ENCODE data around the gene AVPR2.

The AVPR2 gene

DNA sequence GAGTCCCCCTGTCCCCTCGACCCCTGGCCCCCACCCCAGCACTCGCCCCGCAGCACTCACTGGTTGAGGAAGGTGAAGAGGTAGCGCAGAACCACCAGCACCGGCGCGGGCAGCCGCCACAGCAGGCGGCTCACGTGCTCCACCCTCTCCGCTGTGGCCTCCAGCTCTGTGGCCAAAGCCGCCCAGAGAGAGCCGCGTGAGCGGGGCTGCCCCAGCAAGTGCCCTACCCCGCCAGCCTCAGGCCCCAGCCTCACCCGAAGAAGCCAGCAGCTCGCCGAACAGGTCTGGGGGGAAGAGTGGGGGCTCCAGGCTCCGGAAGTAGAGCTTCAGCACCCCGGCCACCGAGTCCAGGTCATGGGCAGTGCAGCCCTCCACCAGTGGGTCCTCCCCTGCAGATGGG, 6.0 kb downstream of the AVPR2 start:
- in situ Hi-C loops (cut with MboI; ENCODE audit: low sequenced_read_pairs) = no loop called here

DNA sequence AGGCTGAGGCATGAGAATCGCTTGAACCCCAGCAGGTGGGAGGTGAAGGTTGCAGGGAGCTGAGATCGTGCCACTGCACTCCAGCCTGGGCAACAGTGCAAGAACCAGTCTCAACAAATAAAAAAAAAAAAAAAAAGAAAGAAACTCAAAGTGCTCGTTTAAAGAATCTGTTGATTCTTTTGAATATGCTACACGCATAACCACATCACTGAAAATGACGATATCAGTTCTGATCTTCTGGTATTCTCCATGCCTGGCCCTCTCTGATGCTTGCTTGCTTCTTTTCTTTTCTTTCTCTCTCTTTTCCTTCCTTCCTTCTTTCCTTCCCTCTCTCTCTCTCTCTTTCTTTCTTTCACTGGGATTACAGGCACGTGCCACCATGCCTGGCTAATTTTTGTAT, 7.3 kb downstream of the AVPR2 start:
- in situ Hi-C loops (cut with MboI; ENCODE audit: low sequenced_read_pairs) = no loop called here

DNA sequence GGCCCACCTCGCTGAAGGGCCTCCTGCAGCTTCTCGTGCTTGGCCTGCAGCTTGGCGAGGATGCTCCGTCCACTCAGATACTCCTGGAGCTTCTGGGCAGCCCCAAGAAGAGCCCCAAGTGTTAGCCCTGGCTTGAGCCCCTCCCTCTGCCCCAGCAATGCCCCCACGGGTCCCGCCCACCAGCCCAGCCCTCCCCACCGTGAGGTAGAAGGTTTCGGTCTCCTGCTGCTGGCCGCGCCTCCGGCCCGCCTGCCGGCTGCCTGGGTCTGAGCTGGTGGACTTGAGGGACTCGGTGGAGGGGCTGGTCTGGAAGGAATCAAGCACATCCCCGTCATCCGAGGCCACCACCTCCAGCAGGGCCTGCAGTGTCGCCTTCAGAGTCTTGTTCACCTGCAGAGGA, 8.7 kb downstream of the AVPR2 start:
- in situ Hi-C loops (cut with MboI; ENCODE audit: low sequenced_read_pairs) = no loop called here

DNA sequence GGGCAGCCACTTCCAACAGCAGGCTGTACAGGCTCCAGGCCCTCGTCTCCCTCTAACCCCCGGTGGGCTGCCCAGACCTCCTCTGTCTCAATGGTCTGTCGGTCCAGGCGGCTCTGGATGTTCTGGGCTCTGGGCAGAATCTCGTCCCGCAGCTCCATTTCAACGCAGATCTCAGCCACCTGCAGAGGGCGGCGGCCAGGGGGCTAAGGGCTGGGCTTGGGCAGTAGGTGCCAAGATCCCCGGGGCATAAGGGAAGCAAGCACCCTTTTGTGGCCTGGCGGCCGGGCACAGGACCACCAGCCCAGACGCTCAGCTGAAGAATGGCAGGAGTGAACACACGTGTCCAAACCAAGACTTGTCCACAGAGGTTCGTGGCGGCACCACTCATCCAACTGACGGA, 9.2 kb downstream of the AVPR2 start:
- in situ Hi-C loops (cut with MboI; ENCODE audit: low sequenced_read_pairs) = no loop called here

DNA sequence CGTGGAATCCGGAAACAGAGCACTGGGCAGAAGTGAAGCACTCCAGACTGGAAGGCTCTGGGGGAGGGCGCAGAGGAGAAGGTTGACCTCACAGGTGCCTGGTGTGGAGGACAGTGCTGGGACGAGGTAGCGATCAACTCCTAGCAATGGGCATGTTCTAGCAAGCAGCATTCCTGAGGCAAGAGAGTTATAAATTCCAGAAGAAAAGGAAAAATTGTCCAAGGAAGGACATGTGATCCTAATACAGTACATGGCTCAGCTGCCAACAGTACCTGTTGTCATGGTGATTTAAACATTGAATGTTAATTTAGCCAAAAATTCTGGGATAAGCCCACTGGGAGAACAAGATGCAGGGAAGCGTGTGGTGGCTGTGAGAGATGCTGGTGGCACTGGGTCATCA, 13.4 kb downstream of the AVPR2 start:
- in situ Hi-C loops (cut with MboI; ENCODE audit: low sequenced_read_pairs) = no loop called here

DNA sequence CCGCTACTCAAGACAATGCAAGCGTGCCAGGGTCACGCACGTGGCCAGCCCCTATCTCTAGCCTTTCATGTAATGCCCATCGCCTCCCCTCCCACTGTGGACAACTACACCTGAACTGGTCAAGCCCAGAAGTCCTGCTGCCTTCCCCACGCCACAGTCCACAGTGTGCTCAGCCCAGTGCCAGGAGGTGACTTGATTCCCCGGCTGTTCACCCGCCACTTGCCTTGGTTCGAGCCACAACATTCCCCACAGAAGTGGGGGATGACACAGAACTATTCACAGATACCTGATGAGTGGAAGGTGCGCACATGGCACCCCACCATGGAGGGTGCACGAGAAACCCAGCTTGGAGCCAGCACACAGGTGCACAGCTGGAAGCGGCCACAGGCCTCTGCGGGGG, 14.8 kb downstream of the AVPR2 start:
- in situ Hi-C loops (cut with MboI; ENCODE audit: low sequenced_read_pairs) = no loop called here

DNA sequence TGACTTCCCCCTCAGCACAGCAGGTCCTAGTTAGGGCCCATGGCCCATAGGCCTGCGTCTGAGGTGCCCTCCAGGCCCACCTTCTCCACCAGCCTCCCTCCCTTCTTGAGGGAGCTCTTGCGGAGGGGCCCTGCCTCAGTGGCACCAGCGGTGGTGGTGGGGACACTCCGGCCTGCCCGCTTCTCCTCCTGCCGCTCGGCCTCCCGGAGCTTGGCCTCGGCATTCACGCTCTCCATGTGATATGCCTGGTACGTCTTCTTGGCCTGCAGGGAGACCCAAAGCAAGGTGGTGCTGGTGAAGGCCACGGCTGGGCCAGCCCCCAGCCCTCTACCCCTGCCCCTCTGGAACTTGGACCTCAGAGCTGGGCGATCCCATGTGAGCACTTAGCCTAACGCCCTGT, 16.1 kb downstream of the AVPR2 start:
- in situ Hi-C loops (cut with MboI; ENCODE audit: low sequenced_read_pairs) = no loop called here

DNA sequence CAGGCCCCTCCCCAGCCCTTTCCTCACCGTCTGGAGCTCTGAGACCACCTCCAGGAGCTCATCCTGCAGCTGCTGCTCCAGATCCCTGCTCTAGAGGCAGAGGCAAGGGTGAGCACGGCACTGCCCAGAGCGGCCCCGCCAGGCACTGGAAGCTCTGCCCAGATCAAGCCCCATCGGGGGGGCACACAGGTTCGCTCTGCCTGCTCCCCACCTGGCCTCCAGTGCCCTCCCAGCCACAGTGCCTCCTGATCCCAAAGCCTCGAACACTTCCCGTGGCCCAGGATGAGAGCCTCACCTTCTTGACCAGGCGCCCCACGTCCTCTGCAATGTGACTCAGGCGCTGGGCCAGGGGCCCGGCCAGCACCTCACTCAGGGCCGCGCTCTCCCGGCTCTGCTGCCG, 16.6 kb downstream of the AVPR2 start:
- in situ Hi-C loops (cut with MboI; ENCODE audit: low sequenced_read_pairs) = no loop called here

DNA sequence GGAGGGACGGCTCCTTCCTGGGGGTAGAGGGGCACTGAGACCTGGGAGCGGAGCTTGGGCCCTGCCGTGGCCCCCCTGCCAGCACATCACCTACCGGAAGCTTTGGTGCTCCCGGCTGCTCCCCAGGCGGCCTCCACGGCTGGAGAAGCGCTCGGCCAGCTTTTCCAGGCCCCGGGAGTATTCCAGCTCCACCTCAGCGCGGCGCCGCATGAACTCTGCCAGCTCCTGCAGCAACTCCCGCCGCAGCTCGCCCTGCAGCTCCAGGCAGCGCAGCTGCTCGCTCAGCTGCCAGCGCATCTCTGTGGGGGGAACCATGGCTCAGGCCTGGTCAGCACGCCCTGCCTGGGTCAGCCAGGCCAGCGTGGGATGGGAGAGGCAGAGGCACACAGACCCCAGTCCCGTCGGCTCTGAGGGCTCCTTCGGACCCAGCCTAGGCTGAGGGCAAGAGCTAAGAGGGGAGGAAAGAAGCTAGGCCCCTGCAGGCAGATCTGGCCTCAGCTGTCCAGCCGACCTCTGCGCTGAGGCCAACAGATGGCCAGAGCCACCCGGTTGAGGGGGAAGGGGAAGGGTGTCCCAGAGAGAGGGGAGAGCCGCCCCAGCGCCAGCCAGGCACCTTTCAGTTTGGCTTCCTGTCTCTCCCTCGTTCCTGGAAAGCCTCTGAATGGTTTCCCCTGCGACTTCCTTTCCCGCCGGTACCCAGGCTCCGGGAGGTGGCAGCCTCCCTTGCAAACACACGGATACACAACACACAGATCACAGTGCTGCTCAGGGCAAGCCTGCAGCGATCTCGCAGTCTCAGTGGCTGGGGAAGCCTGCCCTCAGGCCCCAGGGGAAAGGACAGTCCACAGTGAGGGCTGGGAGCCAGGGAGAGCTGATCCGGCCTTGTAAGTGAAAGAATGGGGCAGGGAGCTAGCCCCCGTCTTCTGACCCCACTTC, 17.3 kb downstream of the AVPR2 start:
- in situ Hi-C loops (cut with MboI; ENCODE audit: low sequenced_read_pairs) = no loop called here

DNA sequence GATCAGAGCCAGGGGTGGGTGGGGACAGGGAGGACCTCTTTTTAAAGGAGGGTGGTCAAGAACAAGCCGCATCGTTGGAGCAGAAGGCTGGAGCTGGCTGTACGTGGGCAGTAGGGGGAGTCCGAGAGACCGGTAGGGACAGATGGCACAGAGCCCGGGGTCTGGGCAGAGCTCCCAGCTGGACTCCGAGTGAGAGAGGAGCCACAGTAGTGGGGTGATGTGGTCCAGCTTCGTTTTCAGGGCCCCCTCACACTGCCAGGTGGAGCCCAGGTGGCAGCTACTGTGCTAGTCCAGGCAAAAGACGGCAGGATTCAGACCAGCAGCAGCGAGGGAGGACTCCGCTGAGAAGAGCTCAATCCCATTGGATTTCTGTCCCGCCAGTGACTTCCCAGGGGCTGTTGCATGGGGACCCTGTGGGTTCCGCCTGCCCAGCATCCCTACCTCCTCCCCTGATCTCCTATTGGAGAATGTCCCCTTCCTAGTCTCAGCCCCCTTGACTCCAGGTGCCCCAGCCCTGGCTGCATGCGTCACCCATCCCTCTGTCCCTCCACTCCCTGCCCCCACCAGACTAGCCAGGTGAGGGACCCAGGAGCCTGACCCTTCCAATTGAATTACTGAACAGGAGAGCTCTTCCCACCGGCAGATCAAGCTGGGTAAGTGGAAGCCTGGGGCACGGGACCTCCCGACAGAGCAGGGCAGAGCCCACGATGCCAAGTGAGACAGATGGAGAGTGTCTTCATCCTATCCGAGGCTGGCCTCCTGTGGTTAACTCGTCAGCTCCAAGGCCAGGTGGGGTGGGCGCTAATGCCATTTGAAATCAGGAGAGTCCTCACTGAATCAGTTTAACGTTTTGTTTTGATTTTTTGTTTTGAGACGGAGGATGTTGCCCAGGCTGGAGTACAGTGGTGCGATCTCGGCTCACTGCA, 18.7 kb downstream of the AVPR2 start:
- in situ Hi-C loops (cut with MboI; ENCODE audit: low sequenced_read_pairs) = no loop called here

DNA sequence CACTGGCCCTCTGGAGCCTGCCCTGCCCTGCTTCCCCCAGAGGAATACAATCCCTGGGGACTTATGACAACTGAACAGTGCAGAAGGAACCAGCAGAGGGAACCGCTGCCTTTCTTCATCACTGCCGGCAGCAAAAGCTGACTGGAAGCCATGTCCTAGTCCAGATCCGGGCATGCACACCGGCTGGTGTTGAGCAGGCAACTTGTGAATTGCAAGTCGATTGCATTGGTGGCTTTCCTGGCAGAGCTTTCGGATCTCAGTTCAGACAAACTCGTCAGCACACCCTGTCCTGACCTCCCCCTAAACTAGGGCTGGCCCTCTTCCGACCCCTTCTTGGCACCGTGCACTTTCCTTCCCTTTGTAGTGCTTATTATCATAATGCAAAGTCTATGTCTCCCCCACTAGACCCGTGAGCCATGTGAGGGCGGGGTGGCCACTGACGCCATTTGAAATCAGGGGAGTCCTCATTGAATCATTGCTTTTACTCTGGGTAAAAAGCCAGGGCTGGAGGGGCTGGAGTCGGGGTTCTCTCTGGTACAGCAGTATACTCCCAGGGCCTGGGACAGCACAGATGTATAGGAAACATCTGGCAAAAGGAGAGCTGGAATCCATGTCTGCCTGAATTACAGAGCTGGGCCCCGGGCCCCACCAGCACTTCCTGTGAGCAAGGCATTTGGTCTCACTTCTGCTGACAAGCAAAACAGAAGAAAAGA, 19.8 kb downstream of the AVPR2 start:
- in situ Hi-C loops (cut with MboI; ENCODE audit: low sequenced_read_pairs) = no loop called here

DNA sequence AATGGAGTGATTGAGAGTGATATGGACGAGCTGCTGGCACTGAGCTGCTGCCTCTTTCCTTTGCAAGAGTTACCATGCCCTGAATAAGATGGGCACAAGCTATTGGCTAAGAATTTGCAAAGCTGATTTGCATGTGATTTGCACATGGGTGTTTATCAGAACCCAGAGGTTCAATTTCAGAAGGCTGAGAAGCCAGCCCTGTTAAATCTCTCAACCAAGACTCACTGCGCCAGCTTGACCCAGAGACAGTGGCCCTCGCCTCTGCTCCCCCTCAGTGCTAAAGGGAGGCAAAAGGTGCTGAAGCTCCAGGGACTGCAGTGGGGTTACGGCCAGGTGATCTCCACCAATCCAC, 20.9 kb downstream of the AVPR2 start:
- in situ Hi-C loops (cut with MboI; ENCODE audit: low sequenced_read_pairs) = no loop called here

DNA sequence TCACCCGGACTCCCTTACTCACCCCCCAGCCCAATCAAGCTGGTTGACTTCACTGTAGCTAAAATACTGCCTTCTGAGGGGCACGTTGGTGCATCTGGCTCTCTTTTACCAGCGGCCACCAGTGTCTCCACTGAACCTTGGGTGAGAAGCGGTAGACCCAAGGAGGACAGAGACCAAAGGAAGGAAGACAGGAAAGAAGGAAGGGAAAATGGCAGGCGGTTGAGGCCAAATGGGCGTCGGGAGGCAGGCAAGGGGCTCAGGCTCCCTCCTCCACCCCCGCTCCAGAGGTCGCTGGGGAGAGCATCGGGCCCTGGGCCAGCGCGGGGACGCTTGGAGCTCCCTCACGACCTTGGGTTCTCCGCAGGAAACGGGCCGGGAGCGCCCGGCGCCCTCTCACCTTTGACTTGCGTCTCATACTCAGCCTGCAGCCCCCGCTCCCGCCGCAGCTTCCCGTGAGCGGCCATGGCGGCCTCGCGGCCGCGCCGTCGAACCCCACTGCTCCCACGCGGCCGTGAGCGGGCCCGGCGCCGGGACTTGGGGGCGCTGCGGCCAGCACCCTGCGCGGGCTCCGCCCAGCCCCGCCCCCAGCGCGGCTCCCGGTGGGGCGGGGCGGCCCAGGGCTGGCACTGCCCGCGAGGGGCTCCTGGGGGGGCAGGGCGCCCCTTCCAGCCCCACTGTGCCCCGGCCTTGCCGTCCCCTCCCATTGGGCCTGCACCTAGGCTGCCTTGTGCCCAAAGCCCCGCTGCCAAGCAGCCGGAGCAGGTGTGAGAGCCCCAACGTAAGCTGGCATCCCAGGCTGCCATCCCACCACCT, 21.5 kb downstream of the AVPR2 start, which contains the start of gene ARHGAP4:
TSS of gene ARHGAP4 (minus strand) at position 526 of the 813 bp plus-strand sequence. CDS start at position 464, 62 bp downstream.
- in situ Hi-C loops (cut with MboI; ENCODE audit: low sequenced_read_pairs) = no loop called here

DNA sequence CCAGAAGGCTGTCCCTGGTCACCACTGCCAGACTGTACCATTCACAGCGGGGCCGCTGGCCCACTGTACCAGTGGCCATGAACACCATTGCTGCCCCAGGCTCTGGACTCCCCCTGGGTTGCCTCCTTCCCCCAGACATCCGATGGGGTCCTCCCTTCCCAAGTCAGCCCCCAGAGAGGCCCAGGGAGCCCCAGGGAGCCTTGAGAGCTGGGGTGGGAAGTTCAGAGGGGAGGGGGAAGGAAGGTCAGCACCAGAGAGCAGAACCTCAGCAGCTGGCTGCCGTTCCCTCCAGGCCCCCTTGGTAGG, 22.0 kb downstream of the AVPR2 start:
- in situ Hi-C loops (cut with MboI; ENCODE audit: low sequenced_read_pairs) = no loop called here

DNA sequence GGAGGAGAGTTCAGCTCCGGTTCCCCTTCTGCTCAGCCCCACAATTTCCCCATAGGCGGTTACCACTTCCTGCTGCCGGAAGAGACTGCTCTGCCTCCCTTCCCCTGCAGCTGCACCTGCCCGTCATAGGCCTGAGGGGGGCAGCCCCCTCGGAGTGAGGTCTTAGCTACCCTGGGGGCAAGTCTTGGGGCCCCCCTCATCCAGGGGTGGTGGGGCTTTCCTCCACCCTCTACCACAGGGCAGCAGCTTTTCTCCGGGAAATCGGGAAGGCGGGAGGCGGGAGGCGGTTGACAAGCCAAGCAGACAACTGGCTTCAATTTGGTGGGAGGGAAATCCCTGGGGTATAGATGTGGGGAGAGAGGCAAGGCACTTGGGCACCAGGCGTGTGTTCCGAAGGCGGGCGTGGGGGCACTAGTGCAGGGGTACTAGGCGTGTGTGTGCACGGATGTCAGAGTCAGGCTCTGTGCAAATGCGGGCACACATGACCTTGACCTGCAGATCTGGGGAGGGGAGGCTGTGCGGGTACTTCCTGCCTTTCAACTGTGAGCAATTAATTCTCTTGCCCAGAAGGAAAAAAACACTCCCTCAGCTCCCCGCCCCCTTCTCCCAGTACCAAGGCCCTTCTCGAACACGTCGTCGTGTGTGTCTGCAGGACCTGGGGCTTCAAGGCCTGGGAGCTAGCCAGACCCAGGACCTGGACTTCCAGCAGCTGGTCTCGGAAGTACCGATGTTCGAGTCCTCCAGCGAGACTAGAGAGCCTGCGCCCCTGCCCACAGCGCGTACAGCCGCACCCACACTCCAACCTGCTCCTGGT, 22.6 kb downstream of the AVPR2 start:
- in situ Hi-C loops (cut with MboI; ENCODE audit: low sequenced_read_pairs) = no loop called here

DNA sequence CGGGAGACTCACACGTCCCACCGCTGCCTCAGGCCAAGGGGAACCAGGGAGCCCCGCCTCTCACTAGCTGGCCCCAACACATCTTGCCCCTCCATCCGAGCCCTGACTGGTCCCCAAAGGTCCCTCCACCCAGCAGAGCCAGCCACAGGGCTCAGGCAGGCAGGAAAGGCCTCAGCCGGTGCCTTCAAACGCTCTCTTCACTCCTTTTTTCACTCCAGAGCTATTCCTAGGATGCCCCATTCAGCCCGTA, 23.1 kb downstream of the AVPR2 start:
- in situ Hi-C loops (cut with MboI; ENCODE audit: low sequenced_read_pairs) = no loop called here

DNA sequence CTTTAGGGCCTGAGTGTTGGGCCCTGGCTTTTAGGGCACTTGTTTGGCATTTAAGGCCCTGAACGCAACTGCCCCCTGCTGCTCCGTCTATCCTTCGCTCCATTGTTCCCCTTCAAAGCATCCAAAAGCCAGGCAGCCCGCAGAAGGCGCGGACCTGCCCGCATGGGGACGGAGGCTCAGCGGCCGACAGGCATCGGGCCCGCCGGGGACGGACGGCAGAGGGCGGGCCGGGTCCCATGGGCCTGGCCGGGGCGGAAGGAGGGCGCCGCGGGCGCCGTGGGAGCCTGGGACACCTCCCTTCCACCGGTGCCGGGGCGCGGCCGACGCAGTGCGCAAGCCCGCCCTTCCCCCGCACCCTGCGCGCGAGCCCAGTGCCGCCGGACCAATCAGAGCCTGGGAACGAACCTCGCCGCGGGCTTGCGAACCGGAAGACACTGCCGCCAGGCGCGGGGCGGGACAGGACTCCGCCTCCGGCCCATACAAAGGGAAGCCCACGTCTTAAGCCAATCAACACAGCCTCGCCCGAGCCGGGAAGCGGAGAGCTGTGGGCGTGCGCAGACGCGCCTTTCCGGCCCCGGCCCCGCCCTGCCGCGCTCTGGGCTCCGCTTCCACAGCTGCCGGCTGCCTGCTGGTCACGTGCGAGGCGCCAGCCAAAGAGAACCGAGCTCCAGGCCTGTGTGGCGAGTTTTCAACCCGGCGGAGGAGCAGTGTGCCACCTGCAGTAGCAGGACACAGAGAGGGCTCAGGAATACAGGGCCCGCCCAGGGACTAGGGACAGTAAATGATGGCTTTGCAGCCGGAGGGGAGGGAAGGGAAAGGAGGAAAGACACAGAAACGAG, 23.7 kb downstream of the AVPR2 start:
- in situ Hi-C loops (cut with MboI; ENCODE audit: low sequenced_read_pairs) = no loop called here

DNA sequence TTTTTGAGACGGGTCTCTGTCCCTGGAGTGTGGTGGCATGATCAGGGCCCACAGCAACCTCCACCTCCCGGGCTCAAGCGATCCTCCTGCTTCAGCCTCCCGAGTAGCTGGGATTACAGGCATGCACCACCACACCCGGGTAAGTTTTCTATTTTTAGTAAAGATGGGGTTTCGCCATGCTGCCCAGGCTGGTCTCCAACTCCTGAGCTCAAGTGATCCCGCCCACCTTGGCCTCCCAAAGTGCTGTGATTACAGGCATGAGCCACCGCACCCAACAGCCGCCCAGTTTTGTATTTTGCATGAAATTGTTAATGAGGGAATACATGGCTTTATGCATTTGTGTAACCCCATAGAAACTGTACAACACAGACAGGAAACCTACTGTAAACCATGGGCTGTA, 24.4 kb downstream of the AVPR2 start:
- in situ Hi-C loops (cut with MboI; ENCODE audit: low sequenced_read_pairs) = no loop called here

DNA sequence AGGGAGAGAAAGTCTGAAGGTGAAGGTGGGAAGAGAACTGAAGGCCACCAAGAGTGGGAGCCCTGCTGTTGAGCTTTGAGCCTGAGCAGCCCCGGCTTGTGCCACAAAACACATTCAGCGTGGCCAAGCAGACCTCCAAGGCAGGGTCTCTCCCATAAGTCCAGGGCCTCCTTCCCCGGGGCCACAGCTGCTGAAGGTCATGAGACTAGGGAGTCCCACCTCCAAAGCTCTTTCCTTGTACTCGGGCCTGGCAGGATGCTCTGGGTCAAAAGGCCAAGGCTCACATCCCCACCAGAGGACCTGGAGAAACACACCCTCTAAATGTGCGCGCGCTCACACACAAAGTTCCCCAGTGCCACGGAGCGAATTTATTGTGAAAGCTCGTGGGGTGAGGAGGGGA, 25.1 kb downstream of the AVPR2 start:
- in situ Hi-C loops (cut with MboI; ENCODE audit: low sequenced_read_pairs) = no loop called here

Data from hTERT RPE-1 (cell line).